Hepatocyte (in vitro differentiated cells): ENCODE measurements around the gene CFAP161.

Source experiments
- EZH2 ChIP-seq: fragments of 200-600 bp; sonication (generic); IDR thresholded peaks from 2 replicates; pipeline ENCODE4 v1.6.1; 2016; ENCODE audit warnings: antibody characterized with exemption, mild to moderate bottlenecking, borderline replicate concordance
- EZH2phosphoT487 ChIP-seq: fragments of 200-600 bp; sonication (generic); IDR thresholded peaks from one replicate; pipeline ENCODE4 v1.6.1; 2018; ENCODE audit warnings: antibody characterized with exemption, mild to moderate bottlenecking, low read depth, moderate library complexity; ENCODE audit not compliant: unreplicated experiment, severe bottlenecking
- TF ChIP-seq, protein P1 (sequence below): fragments of 200-600 bp; sonication (generic); IDR thresholded peaks from 2 replicates; pipeline ENCODE4 v1.5.1; 2016; ENCODE audit warnings: antibody characterized with exemption, mild to moderate bottlenecking; ENCODE audit not compliant: poor library complexity

- TF ChIP-seq, protein P1, sequence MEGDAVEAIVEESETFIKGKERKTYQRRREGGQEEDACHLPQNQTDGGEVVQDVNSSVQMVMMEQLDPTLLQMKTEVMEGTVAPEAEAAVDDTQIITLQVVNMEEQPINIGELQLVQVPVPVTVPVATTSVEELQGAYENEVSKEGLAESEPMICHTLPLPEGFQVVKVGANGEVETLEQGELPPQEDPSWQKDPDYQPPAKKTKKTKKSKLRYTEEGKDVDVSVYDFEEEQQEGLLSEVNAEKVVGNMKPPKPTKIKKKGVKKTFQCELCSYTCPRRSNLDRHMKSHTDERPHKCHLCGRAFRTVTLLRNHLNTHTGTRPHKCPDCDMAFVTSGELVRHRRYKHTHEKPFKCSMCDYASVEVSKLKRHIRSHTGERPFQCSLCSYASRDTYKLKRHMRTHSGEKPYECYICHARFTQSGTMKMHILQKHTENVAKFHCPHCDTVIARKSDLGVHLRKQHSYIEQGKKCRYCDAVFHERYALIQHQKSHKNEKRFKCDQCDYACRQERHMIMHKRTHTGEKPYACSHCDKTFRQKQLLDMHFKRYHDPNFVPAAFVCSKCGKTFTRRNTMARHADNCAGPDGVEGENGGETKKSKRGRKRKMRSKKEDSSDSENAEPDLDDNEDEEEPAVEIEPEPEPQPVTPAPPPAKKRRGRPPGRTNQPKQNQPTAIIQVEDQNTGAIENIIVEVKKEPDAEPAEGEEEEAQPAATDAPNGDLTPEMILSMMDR, result no peak
- TF ChIP-seq EZH2 (no peak), EZH2phosphoT487 (no peak)
Observed at GRCh38 chr15:81175496-81175895, 41.4 kb downstream of the CFAP161 start.
